ENCODE data around the gene DERL3.

GRCh38 chr22:23877566-23877965, 38.8 kb upstream of the DERL3 start:
- TF ChIP-seq, protein P1, sequence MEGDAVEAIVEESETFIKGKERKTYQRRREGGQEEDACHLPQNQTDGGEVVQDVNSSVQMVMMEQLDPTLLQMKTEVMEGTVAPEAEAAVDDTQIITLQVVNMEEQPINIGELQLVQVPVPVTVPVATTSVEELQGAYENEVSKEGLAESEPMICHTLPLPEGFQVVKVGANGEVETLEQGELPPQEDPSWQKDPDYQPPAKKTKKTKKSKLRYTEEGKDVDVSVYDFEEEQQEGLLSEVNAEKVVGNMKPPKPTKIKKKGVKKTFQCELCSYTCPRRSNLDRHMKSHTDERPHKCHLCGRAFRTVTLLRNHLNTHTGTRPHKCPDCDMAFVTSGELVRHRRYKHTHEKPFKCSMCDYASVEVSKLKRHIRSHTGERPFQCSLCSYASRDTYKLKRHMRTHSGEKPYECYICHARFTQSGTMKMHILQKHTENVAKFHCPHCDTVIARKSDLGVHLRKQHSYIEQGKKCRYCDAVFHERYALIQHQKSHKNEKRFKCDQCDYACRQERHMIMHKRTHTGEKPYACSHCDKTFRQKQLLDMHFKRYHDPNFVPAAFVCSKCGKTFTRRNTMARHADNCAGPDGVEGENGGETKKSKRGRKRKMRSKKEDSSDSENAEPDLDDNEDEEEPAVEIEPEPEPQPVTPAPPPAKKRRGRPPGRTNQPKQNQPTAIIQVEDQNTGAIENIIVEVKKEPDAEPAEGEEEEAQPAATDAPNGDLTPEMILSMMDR (IDR thresholded peaks at IDR 0.05): no peak
- TF ChIP-seq EP300 (IDR thresholded peaks at IDR 0.05): no peak

Measured in stomach (tissue), 4 donors.